Purkinje cell (primary cell): ENCODE measurements around the gene MARCOL. TPM values are rescaled to one million over a fixed set of nuclear protein-coding genes. Genes with fewer than 3 reads are reported as not detected.

Experiments
- polyA plus RNA-seq: library from polyadenylated mRNA; unstranded; fragments of >200 nt; fragmentation: Nextera tagmentation; gene quantifications from 2 replicates; pipeline ENCODE4 v1.2.1, GENCODE V29; 2014

Gene MARCOL, protein sequence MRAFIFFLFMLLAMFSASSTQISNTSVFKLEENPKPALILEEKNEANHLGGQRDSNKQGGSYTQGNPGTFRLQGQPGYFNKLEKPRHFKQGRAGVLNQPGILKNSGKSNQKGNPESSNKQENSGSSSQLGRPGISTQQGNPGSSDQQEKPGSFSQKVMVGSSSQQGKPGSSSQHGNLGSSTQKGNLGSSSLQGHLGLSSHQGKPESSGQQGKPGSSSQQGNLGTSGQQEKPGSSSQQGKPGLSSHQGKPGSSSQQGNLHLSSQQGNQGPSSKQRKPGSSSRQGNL
- polyA plus RNA-seq = not detected in 2 replicates

DNA sequence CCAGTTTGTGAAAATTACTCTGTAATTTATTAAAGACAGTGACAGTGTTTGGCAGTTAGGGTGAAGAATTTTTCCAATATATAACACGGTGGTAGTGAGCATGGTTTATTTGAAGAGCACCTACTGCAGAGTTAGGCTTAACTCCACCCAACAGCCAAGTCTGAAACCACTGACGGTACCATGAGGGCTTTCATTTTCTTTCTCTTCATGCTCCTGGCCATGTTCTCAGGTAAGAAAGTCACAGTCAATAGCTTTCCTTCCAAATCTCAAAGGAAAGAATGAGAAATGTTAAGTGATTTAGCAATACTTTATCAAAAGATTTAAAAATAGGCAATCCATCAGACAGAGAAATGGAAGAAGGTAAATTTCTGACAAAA lies at the start of gene MARCOL:
TSS of gene MARCOL (plus strand) at position 108 of the 377 bp plus-strand sequence. CDS start at position 181, 73 bp downstream.

DNA sequence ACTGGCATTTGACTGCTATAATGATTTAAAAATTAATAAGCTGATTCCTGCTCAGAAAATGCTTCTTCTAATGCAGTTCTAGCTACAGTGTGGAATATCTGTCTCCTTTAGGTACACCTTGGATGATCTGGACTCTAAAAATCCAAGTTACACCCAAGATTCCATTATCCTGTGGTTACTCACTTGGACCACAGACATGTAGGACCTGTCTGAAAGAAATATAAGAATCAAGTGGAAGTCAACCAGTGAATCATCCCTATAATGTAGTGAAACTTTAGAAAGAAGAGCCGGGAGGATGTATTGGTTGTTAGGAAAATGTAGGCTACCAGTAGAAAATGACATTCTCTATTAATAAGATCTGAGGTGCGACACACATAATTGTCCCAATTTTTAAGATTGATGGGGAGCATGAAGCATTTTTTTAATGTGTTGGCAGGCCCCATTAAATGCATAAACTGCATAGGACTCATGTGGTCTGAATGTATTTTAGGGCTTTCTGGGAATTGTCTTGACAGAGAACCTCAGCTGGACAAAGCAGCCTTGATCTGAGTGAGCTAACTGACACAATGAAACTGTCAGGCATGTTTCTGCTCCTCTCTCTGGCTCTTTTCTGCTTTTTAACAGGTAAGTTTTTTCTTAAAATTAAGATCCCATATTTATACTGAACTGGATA lies 35.7 kb upstream of the MARCOL start, which contains the start of gene SPINK6:
TSS of gene SPINK6 (plus strand) at position 512 of the 673 bp plus-strand sequence. CDS start at position 567, 55 bp downstream.

DNA sequence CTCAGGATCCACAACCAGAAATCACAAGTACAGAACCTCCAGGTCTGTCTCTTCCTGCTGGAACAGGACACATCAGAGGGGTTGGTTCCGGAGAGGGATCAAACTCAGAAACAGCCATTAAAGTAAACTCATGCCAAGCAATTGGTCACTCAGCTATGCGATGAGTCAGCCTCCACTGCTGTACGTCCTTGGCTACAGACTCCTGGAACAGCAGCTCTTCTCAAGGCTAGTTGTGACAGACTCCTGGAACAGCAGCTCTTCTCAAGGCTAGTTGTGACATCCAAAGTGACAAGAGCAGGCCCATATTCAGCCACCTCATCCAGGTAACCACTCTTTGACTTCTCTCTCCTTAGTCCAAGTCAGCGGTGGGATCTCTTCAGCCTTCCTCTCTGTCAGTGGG lies 30.2 kb downstream of the MARCOL start, which contains the start of gene SPINK13:
TSS of gene SPINK13 (plus strand) at position 229 of the 400 bp plus-strand sequence. CDS start 1,279 bp downstream, outside the sequence.

Other genes with a start within 250 kb of the MARCOL start
- 0.23 TPM in 1 of 2 replicates, not detected in the other for gene SPINK5, start 174.5 kb upstream of the MARCOL start, polyA plus RNA-seq
- not detected in 2 replicates for gene SPINK14, start 70.0 kb upstream of the MARCOL start, polyA plus RNA-seq
- gene SPINK6, start 35.5 kb upstream of the MARCOL start, polyA plus RNA-seq = 1,307 and 2,131 TPM in 2 replicates
- 1.2 TPM in 1 of 2 replicates, not detected in the other for gene SPINK13, start 30.3 kb downstream of the MARCOL start, polyA plus RNA-seq
- not detected in 2 replicates for gene SPINK7, start 73.9 kb downstream of the MARCOL start, polyA plus RNA-seq
- gene SPINK9, start 97.0 kb downstream of the MARCOL start, polyA plus RNA-seq = 1.5 TPM in 1 of 2 replicates, not detected in the other
- 19.9 and 21.2 TPM in 2 replicates for gene FBXO38, start 145.4 kb downstream of the MARCOL start, polyA plus RNA-seq